Stimulated activated naive CD8-positive, alpha-beta T cell treated with anti-CD3 and anti-CD28 coated beads, Interleukin-15, Interleukin-2, amounts not matched to agents 100 ng/mL and 50 ng/mL, for 24 hours (primary cell): ENCODE results near the gene SPATA46.

Experiments used
- H3K27ac Mint-ChIP-seq: one replicate; pipeline ENCODE4 v1.8.0; 2021; ENCODE audit warnings: mild to moderate bottlenecking, mixed read lengths
- H3K27me3 Mint-ChIP-seq: one replicate; pipeline ENCODE4 v1.8.0; 2021; ENCODE audit warnings: mixed read lengths
- H3K36me3 Mint-ChIP-seq: one replicate; pipeline ENCODE4 v1.8.0; 2021; ENCODE audit warnings: low read depth, mixed read lengths
- H3K4me1 Mint-ChIP-seq: one replicate; pipeline ENCODE4 v1.8.0; 2021; ENCODE audit warnings: low read depth, mixed read lengths
- H3K4me3 Mint-ChIP-seq: one replicate; pipeline ENCODE4 v1.8.0; 2021; ENCODE audit warnings: mild to moderate bottlenecking, mixed read lengths
- H3K9me3 Mint-ChIP-seq: one replicate; pipeline ENCODE4 v1.8.0; 2021; ENCODE audit warnings: mixed read lengths

The SPATA46 gene

GRCh38 chr1:162386292-162387225 lies 9.9 kb upstream of the SPATA46 start:
- H3K9me3 Mint-ChIP-seq = no peaks in the 10 kb centered on the region
- H3K27ac Mint-ChIP-seq = no peak overlapping the region
- H3K4me1 Mint-ChIP-seq = no peaks in the 10 kb centered on the region
- no peaks in the 10 kb centered on the region for H3K36me3 Mint-ChIP-seq
- peaks cover 11% of the 10 kb centered on the region for H3K27me3 Mint-ChIP-seq
- H3K4me3 Mint-ChIP-seq = no peak overlapping the region

- Mint-ChIP-seq H3K27me3 (peaks cover 11% of the 10 kb centered on the region), H3K9me3 (no peaks in the 10 kb centered on the region), H3K36me3 (no peaks in the 10 kb centered on the region), H3K4me1 (no peaks in the 10 kb centered on the region), H3K4me3 (no peak overlapping the region), H3K27ac (no peak overlapping the region)
Observed at GRCh38 chr1:162385702-162386101, 9.0 kb upstream of the SPATA46 start.

- Mint-ChIP-seq H3K27me3 (peaks cover 7% of the 10 kb centered on the region), H3K4me3 (no peak overlapping the region), H3K9me3 (no peaks in the 10 kb centered on the region), H3K36me3 (no peaks in the 10 kb centered on the region), H3K27ac (no peak overlapping the region), H3K4me1 (no peaks in the 10 kb centered on the region)
Observed at GRCh38 chr1:162385280-162385623, 8.6 kb upstream of the SPATA46 start.

GRCh38 chr1:162384601-162385279 lies 8.1 kb upstream of the SPATA46 start:
- no peaks in the 10 kb centered on the region for H3K9me3 Mint-ChIP-seq
- H3K27me3 Mint-ChIP-seq = peaks cover 7% of the 10 kb centered on the region
- H3K4me3 Mint-ChIP-seq = no peak overlapping the region
- H3K36me3 Mint-ChIP-seq = no peaks in the 10 kb centered on the region
- no peaks in the 10 kb centered on the region for H3K4me1 Mint-ChIP-seq
- no peak overlapping the region for H3K27ac Mint-ChIP-seq

- peaks cover 2% of the 10 kb centered on the region for H3K27me3 Mint-ChIP-seq
- no peaks in the 10 kb centered on the region for H3K4me1 Mint-ChIP-seq
- no peaks in the 10 kb centered on the region for H3K9me3 Mint-ChIP-seq
- no peak overlapping the region for H3K4me3 Mint-ChIP-seq
- H3K27ac Mint-ChIP-seq = no peak overlapping the region
- H3K36me3 Mint-ChIP-seq = no peaks in the 10 kb centered on the region
Observed at GRCh38 chr1:162384116-162384515, 7.5 kb upstream of the SPATA46 start.

GRCh38 chr1:162383516-162383915 lies 6.9 kb upstream of the SPATA46 start:
- no peaks in the 10 kb centered on the region for H3K4me1 Mint-ChIP-seq
- H3K4me3 Mint-ChIP-seq = no peak overlapping the region
- H3K9me3 Mint-ChIP-seq = no peaks in the 10 kb centered on the region
- H3K36me3 Mint-ChIP-seq = no peaks in the 10 kb centered on the region
- H3K27me3 Mint-ChIP-seq = no peaks in the 10 kb centered on the region
- H3K27ac Mint-ChIP-seq = no peak overlapping the region

GRCh38 chr1:162383091-162383490 lies 6.4 kb upstream of the SPATA46 start:
- Mint-ChIP-seq H3K36me3 (no peaks in the 10 kb centered on the region), H3K4me1 (no peaks in the 10 kb centered on the region), H3K27me3 (no peaks in the 10 kb centered on the region), H3K4me3 (no peak overlapping the region), H3K27ac (no peak overlapping the region), H3K9me3 (no peaks in the 10 kb centered on the region)

- H3K4me3 Mint-ChIP-seq = no peak overlapping the region
- no peak overlapping the region for H3K27ac Mint-ChIP-seq
- no peaks in the 10 kb centered on the region for H3K4me1 Mint-ChIP-seq
- H3K9me3 Mint-ChIP-seq = no peaks in the 10 kb centered on the region
- H3K36me3 Mint-ChIP-seq = no peaks in the 10 kb centered on the region
- no peaks in the 10 kb centered on the region for H3K27me3 Mint-ChIP-seq
Observed at GRCh38 chr1:162381941-162382750, 5.5 kb upstream of the SPATA46 start.

- no peaks in the 10 kb centered on the region for H3K9me3 Mint-ChIP-seq
- no peak within 1 kb of the TSS for H3K4me3 Mint-ChIP-seq
- no peaks in the 10 kb centered on the region for H3K27me3 Mint-ChIP-seq
- no peak within 1 kb of the TSS for H3K27ac Mint-ChIP-seq
- no peaks in the 10 kb centered on the region for H3K4me1 Mint-ChIP-seq
- no peaks in the 10 kb centered on the region for H3K36me3 Mint-ChIP-seq
Observed at GRCh38 chr1:162381383-162381782, 4.7 kb upstream of the SPATA46 start, which contains the start of gene C1orf226. Gene C1orf226 (plus strand): TSS chr1:162381728. CDS start chr1:162381902, 174 bp downstream.

- Mint-ChIP-seq H3K9me3 (no peaks in the 10 kb centered on the region), H3K4me1 (no peaks in the 10 kb centered on the region), H3K27me3 (no peaks in the 10 kb centered on the region), H3K36me3 (no peaks in the 10 kb centered on the region), H3K27ac (no peak overlapping the region), H3K4me3 (no peak overlapping the region)
Observed at GRCh38 chr1:162380061-162380846, 3.6 kb upstream of the SPATA46 start.

- Mint-ChIP-seq H3K4me1 (no peaks in the 10 kb centered on the region), H3K36me3 (no peaks in the 10 kb centered on the region), H3K4me3 (no peak overlapping the region), H3K27ac (no peak overlapping the region), H3K9me3 (no peaks in the 10 kb centered on the region), H3K27me3 (no peaks in the 10 kb centered on the region)
Observed at GRCh38 chr1:162375463-162375862, 1.2 kb downstream of the SPATA46 start.

GRCh38 chr1:162374406-162374805 lies 2.2 kb downstream of the SPATA46 start:
- no peaks in the 10 kb centered on the region for H3K36me3 Mint-ChIP-seq
- H3K9me3 Mint-ChIP-seq = no peaks in the 10 kb centered on the region
- no peak overlapping the region for H3K27ac Mint-ChIP-seq
- H3K4me3 Mint-ChIP-seq = no peak overlapping the region
- no peaks in the 10 kb centered on the region for H3K27me3 Mint-ChIP-seq
- no peaks in the 10 kb centered on the region for H3K4me1 Mint-ChIP-seq

GRCh38 chr1:162373541-162374260 lies 3.0 kb downstream of the SPATA46 start:
- Mint-ChIP-seq H3K4me1 (no peaks in the 10 kb centered on the region), H3K27me3 (no peaks in the 10 kb centered on the region), H3K4me3 (no peak overlapping the region), H3K27ac (no peak overlapping the region), H3K9me3 (no peaks in the 10 kb centered on the region), H3K36me3 (no peaks in the 10 kb centered on the region)

GRCh38 chr1:162373072-162373427 lies 3.6 kb downstream of the SPATA46 start:
- Mint-ChIP-seq H3K4me1 (no peaks in the 10 kb centered on the region), H3K27me3 (no peaks in the 10 kb centered on the region), H3K27ac (no peak overlapping the region), H3K4me3 (no peak overlapping the region), H3K36me3 (no peaks in the 10 kb centered on the region), H3K9me3 (no peaks in the 10 kb centered on the region)
